Hematopoietic multipotent progenitor cell treated with erythropoietin and hydrocortisone succinate and interleukin-3 and kit ligand, for 17 days (in vitro differentiated cells): ENCODE measurements around the gene CLIC1.

Experiments
- DNase-seq: peaks from one replicate; pipeline ENCODE4 v3.0.0-alpha.2; 2015; ENCODE audit warnings: low spot score

CLIC1 gene

DNA sequence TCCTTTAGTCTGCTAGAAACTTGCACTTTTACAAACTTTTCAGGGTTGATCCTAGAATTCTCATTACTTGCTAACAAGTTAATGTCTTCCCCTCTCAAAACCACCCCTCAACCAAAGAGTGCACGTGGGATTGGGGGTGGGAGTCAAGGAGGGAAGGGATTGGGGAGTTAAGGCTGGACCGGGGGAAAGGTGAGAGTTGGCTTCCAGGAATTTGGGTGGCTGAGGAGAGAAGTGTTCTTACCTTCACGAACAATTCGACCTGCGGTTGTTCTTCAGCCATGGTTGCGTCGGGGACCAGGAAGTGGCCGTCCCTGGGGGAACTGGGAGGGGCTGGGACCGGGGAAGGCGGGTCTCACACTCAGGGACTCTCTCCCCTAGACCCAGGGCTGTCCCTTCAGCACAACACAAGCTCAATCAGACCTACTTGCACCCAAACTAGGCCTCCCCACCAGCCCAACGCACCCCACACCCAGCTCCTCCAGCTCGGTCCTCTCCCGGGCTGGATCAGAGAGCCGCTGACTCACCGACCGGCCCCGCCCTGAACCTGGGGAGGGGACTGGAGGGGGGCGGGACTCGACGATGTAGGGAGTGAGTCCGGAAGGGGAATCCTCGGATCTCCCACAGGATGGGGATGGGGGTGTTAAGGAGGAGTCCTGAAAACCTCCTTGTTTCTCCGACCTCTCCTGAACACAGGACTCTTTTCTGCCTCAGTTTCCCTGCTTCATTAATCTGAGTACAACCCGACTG, at the start of gene CLIC1:
CLIC1 (minus strand) TSS at position 510 of the 747 bp plus-strand sequence; CDS start at position 280, 230 bp downstream.
- DNase-seq = peak; percentile 84

DNA sequence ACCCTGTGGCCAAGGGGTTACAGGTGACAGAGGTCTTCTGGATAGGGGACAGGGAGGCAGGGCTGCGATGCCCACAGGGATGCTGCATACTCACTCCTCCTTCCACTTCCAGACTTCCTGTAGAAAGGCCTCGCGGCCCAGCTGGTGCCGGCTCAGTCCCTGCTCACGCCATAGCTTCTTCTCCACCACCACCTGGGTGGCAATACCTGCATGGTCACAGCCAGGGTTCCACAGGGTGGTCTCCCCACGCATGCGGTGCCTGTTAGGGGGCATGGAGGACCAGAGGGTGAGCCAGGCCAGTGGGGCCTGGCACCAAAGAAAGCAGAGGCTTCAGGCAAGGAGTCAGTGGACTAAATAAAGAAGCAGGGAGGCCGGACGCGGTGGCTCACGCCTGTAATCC, 49.1 kb upstream of the CLIC1 start:
- DNase-seq = no peak

DNA sequence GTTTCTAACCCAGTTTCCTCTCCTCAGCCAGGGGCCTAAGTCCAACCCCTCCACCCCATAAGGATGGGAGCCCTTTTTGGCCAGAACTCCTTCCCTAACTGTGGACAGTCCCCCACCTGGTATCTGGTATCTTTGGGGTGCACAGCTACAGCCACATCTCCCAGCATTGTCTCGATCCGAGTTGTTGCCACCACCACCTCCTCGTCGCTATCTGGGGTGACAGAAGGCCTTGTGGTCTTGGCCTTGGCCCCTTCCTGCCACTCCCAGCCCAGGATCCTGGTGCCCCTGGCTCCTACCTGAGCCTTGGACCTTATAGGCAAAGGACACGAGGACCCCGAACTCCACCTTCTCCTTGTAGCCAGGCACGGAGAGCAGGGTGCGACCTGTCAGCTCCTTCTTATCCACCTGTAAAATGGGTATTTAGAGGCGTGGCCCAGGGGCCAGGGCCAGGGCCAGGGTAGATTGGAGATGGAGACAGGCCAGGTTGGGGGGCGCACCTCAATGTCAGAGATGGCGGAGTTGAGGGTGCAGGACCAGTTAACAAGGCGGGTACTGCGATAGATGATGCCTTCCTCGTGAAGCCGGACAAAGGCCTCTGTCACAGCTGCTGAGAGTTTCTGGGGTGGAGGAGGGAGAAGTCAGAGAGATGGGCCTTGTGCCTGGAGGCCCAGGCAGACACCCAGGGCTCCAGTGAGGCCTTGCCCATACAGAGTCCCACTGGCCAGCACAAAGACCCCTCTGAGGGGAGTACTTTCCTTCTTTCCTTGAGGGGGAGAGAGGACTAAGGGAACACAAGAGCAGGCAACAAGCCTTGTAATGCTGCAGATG, 48.0 kb upstream of the CLIC1 start:
- no peak for DNase-seq

DNA sequence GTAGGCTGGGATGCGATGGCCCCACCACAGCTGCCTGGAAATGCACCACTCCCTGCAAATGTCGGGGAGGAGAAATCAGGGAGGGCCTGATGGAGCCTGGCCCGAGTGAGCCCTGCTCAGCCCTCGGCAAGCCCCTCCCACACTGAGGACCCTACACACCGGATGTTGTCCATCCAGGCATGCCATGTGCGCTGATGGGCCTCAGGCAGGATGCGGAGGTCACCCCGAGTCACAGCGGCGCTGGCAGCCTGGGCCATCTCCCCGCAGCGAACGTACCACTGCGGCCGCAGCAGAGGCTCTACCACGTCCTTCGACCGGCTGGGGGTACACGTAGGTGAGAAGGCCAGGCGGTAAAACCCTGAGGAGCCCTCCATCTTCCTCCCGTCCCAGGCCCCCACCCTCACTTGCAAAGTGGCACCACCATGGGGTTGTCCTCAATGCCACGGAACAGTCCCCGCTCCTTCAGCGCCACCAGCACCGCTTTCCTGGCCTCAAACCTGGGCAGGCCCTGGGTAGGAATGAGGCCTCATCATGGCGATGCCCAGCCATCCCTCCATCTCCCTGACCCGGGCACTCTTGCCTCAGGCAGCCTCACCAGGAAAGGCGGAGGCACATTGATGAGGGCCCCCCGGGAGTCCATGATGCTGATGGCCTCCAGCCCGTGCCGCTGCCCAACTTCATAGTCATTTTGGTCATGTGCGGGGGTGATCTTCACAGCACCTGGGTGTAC, 46.0 kb upstream of the CLIC1 start:
- DNase-seq = no peak

DNA sequence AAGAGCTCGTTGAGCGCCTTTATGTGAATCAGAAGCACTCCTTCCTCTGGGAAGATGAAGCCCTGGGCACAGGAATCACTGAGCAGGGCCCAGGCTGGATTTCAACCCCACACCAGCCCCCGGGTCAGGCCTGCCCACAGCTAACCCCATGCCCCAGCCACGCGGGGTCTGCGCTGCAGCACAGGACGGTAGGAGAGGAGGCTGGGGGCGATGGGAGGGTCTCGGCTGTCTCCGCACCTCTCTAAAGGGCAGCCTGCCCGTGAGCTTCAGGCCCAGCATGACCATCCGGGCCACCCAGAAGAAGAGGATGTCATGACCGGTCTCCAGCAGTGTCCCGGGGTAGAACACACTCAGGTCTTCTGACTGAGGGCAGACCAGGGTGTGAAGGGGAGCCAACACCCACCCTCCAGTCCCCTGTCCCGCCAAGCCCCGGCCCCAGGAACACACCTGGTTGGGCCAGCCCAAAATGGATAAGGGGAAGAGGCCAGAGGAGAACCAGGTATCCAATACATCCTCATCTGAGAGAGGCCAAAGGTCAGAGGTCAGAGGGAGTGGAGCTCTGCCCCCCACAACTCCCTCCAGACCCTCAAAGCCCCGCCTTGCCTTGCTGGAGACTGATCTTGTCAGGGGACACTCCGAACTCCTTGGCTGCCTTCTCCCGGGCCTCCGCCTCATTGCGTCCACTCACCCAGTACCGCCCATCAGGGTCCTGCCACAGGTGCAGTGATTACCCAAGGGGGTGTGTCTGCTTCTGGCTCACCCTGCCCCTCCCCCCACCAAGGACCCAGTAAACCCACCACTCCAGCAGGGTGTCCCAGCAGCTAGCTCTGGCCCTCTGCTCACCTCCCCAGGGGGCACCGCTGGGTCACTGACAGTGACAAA, 45.2 kb upstream of the CLIC1 start:
- DNase-seq = no peak

DNA sequence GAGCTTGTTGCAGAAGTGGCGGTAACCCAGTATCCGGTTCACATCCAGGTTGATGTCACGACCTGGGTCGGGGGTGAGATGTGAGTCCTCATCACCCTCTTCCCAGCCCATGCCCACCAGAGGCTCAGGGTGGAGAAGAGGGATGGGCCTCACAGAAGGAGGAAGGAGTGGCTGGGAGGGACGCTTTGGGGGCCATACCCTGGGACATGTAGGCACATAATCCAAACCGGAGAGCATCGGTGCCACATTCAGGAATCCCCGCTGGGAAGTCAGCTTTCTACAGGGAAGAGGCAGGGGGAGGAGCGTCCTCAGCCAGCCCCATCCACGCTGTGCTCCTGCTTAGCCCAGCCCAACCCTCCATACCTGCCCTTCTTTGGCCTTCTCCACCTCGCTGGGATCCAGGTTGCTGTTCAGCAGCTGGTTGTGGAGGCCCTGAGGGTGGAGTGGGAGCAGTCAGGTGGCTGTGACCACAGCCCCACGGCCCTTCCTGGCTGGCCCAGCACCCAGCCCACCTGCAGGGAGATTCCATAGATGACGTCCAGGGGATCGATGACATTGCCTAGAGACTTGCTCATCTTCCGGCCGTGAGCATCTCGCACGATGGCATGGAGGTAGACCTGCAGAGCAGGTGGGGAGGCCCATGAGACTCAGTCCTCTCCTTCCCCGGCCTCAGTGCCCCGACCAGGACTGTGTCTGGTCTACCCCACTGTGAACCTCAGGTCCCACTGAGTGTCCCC, 44.3 kb upstream of the CLIC1 start:
- no peak for DNase-seq

DNA sequence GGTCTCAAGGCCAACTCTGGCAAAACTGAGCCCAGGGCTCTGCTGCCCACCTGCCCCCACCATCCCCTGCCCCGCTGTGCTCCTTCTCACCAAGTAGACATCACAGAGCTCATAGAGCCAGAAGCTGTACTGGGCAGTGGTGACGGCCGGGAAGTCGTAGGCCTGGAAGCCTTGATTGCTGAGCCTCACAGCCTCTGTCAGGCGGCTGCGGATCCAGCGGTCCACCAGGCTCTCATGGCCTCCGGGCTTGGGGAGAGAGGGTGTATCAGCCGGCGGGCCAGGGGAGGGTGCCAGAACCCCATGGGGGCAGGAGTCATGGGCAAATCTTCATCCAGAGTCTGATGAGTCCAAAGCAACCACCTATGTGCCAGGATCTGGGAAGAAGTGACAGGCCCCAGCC, 43.6 kb upstream of the CLIC1 start:
- DNase-seq = no peak

DNA sequence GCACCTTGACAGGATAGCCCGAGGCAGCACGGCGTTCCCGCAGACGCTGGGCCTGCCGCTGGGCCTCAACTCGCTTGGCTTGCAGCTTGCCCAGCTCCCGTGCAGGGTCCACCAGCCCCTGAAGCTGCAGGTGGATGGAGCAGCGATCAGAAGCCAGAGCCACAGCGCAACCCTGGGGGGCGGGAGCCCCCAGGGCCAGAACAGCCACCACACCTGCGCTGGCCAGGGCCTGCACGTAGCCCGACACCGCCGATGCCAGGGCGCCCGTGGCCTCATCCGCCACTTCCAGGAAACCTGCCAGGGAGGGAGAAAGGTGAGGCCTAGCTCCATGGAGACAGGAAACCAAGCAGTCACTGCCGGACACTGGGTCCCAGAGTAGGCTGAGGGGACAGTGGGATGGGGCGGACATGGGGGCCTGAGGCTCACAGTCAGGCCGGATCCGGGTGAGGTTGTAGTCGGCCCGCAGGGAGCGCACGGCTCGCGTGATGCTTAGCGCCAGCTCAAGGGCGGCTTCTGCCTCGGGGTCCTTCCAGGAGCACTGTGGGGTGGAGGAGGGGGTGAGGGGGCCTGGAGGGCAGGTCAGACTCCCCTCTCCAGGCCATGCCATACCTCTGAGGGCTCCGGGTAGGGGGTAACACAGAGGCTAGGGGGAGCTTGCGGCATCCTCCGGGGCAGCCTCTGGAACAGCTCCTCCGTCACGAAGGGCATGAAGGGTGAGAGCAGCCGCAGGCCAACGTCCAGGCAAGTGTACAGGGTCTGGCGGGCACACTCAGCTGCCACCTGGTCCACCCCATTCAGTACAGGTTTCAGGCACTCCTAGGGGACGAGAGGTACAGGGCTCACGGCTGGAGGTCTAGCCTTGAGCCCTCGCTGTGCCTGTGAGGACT, 42.9 kb upstream of the CLIC1 start:
- DNase-seq = no peak

DNA sequence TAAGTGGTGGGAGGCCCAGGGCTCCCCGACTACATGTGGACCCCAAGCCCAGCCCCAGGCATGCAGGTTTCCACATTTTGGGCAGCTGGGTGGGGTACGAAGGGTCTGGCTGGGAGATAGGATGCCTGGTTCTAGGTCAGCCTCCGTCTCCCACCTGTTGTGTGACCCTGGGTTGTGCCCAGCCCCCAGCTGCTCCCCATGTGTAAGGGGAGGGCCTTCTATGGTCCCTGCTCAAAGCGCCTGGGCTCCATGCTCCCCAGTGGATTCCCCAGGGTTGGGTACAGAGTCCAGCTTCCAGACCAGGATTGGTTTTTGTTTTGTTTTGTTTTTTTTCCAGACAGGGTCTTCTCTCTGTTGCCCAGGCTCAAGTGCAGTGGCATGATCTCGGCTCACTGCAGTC, 41.9 kb upstream of the CLIC1 start:
- DNase-seq = no peak

DNA sequence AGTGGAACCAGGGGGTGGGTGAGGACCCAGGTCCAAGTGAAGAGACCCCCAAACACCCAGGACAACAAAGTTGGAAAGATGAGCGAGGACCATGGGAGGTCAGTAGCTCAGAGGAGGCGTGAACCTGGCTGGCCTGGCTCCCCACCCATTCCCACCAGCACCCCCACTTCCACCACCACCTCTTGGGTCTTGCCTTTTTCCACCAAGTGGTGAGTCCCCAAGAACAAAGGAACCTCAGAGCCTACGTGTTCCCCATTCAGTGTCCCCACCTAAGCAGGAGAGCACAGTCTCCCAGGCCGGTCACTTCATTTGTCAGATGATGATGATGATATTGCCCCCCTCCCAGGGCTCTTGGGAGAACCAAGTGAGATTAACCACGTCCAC, 41.3 kb upstream of the CLIC1 start:
- no peak for DNase-seq

DNA sequence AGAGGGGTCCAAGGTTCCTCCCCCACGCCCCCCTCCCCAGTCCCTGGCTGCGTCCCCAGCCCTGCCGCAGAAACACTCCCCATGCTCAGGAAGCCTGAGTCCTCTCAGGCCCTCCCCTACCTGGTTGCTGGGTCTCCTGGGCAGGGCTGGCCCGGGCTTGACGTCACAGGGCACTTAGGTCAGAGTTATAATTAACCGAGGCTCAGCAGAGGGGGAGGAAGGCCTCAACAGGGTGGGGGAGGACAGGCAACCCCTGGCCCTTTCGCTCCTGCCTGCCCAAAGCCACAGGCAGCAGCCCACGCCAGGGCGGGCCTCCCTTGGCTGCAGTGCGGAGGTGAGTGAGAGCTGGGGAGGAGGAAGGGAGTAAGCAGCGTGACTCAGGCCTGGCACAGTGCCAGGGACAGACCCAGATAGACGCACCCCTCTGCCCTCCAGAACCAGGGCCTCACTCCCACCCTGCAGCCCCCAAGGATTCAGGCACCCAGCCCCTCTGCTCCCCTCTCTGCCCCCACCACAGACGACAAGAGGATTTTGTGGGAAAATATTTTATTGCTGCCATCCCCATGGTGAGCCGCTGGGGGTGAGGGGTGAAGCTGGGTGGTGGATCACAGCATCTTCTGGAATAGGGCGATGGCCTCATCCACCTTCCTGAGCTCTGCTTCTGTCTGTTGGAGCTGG, 40.8 kb upstream of the CLIC1 start, which contains the start of gene VWA7:
VWA7 (minus strand) TSS at position 340 of the 678 bp plus-strand sequence. CDS start 549 bp downstream, outside the sequence.
- DNase-seq = peak; percentile 87

DNA sequence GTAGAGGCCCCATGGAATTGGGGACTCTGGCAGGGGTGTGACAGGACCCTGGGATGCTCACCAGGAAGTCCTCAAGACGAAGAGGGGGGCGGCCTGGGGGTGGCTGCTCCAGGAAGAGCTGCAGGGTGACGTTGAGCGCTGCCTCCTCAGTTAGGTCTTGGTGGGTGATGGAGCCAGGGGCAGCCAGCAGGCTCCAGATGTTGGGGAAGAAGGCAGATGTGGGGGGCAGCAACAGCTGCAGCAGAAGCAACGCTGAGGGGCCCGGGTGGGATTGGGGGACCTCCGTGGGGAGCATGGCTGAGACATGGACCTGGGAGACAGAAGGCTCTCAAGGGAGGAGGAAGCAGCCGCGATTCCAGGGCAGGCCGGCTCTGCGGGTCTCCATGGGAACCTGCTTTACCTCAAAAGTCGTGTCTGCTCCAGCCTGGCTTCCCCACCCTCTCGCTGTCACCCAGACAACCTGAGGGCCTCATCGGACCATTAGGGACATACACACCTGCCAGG, 40.2 kb upstream of the CLIC1 start:
- DNase-seq = peak; percentile 17

DNA sequence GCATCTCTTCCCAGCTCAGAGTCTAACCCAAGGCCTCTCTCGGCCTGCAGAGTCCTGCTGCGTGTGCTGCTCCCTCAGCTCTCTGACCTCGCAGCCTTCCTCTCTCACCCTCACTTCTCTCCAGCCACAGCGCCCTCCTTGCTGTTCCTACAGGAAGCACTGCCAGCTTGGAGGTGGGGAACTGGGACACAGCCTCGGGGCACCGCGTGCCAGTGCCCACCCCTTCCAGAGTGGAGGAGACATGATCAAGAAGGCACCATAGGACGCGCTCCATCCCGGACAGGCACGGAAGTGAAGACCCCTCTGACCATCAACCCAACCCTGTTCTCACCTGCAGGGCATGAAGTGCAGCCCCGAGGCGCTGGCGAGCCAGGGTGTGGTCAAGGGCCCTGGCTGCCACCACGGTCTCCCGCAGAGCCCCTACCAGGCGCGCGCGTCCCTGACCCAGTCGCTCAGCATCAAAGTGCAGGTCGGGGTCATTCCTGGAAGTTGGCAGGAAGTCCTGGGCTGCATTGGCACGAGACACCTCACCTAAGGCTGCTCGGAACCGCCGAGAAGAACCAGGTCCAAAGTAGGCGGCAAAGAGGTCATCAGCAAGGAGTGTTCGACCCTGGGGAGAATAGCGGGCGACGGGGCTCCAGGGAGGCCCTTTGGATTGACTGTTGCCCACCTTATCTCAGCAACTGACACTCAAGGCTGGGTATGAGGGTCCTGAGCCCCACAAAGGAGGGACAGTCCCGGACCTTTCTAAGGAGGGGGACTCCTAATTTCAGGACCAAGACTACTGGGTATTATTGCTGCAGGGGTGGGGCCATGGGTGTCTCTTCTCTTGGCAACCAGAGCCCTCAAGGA, 39.5 kb upstream of the CLIC1 start:
- no peak for DNase-seq

DNA sequence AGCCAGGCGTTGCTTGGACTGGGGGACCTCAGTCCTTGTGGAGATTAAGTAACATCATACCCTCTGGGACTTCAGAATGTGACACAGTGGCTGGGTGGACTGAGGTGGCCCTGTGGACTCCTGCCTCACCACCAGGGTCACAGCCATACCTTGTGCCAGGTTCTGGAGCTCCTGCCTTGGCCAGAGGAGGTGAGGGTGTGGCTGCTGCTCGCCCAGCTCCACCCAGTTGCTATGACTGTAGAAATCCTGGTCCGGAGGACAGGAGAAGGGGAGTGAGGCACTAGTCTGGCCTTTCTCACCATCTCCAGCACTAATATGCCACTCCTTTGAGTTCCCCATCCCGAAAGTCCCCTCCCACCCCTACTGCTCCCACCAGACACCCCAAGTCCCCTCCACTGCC, 38.9 kb upstream of the CLIC1 start:
- DNase-seq = peak; percentile 74

DNA sequence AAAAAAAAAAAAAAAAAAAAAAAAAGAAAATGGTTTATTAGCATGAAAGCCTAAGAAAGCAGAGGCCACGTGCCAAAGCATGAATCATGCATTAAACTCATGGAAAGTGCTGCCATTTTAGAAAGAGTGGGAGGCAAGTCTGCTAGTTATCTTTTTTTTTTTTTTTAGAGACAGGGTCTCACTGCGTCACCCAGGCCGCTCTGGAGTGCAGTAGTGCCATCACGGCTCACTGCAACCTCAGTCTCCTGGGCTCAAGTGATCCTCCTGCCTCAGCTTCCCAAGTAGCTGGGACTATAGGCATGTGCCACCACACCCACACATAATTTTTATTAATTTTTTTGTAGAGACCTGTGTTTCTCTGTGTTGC, 35.6 kb upstream of the CLIC1 start:
- DNase-seq = no peak

DNA sequence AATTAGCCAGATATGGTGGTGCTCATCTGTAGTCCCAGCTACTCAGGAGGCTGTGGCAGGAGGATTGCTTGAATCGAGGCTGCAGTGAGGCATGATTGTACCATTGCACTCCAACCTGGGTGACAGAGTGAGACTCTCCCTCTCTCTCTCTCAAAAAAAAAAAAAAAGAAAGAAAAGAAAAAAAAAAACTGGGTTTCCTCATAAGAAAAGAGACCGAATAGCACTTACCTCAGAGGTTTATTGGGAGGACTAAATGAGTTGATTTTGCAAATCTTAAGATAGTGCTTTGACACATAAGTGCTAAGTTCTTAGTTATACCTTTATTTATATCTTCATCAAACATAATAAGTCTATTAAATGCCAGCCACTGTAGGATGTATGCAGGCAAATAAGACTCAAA, 34.5 kb upstream of the CLIC1 start:
- no peak for DNase-seq

DNA sequence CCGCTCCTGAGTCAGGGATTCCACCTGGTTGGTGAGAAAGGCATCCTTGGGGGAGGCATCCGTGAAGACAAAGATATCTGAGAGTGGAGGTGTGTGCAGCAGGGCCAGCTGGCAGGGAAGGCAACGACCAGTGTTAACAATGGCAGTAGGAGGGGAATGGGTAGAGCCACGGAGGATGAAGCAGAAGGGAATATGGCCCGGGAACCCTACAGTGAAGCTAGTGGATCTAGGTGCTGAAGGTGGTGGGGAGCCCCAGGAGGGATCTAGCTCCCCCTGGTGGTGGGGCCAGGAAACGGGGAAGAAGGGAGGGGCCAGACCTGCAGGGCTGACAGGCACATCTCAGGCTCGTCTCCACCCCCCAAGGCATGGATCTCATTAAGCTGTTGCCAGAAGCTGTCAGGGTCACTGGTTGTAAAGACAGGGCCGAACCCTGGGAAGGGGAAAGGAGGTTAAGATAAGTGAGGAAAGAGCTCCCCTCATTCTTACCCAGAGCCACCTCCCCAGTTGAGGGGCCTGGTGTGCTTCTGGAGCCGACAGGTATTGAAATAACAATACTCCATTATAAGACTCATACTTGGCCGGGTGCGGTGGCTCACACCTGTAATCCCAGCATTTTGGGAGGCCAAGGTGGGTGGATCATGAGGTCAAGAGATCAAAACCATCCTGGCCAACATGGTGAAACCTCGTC, 33.5 kb upstream of the CLIC1 start:
- DNase-seq = peak; percentile 93
